GM18867 (cell line): ENCODE measurements around the gene ANXA8.
"Not testable (repeated sequence)": the region's sequence is repeated elsewhere in the genome, so short reads cannot be mapped to it uniquely, and the experiment has no call there.

ENCODE experiments used
- ATAC-seq: cut with Tn5 transposase; IDR thresholded peaks from one replicate; pipeline ENCODE4 v1.9.1; 2021; ENCODE audit warnings: mild to moderate bottlenecking, moderate library complexity; ENCODE audit not compliant: unreplicated experiment

Gene ANXA8

DNA sequence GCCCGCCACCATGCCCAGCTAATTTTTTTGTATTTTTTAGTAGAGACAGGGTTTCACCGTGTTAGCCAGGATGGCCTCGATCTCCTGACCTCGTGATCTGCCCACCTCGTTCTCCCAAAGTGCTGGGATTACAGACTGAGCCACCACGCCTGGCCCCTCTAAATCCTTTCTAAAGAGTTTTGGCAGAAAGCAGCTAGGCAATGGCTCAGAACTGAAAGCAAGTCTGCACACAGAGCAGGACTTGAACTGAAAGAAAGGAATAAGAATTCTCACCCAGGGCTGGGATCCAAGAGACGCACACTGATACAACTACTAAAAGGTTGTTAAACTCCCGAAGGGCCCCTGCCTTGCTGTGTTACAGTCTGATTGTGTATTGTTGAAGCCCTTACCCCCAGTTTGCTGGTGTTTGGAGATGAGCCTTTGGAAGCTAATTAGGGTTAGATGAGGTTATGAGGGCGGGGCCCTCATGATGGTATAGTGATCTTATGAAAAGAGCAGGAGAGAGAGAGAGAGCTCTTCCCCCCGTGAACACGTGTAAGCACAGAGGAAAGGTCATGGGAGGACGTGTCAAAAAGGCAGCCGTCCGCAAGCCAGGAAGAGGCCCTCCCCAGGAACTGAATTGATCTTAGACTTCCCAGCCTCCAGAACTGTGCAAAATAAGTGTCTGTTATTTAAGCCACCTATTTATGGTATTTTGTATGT, 18.5 kb downstream of the ANXA8 start:
- ATAC-seq = not testable (repeated sequence)

DNA sequence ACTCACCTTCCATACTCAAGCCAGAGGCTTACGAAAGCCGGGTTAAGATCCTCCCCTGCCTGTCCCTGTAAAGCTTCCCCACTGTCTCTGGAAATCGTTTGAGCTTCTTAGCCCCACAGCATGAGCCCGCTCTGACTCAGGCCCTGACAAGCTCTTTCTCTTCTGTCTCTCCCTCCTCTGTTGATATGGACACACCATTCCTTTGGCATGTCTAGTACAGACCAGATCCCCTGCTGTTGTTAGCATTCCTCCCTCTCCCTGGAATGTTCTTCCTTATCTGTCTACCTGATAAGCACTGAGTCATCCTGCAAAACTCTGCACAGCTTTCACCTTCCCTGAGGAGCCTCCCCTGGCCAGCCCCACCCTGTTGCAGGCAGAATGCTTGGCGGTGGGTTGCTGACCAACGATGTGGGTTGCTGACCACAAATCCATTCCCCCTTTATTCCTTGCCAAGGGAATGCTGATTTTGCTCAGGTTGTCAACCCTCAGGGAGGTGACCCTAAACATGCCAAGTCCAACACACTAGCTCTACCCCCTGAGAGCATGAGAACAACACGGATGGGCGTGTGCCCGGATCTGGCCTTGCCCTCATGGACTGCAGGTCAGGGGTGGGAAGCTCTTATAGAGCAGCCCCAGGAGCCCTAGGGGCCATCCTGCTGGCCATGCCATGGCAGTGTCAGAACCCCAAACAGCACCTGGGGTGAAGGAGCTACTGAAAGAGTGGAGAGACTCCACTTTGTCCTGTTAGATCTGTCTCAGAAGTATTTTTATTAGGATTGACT, 21.1 kb downstream of the ANXA8 start:
- ATAC-seq = not testable (repeated sequence)

DNA sequence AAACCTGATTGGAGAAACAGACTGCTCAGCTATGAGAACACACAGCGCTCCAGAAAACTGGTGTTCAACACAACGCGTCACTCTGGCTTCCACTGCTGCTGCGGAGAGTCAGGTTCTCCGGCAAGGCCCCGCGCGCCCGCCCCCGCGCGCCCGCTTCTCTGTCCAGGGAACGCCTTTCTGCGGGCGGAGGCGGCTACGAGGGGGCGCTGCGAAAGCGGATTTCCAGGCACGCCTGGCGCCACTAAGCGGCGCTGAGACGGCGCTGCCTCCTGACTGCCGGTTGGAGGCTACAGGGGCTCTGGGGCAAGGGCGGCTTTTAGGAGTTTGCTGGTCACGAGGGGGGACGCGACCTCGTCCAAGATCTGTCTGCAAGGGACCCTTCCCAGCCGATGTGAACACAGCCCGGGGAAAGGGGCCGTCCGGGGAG, 22.6 kb downstream of the ANXA8 start:
- ATAC-seq = peak; percentile 71

DNA sequence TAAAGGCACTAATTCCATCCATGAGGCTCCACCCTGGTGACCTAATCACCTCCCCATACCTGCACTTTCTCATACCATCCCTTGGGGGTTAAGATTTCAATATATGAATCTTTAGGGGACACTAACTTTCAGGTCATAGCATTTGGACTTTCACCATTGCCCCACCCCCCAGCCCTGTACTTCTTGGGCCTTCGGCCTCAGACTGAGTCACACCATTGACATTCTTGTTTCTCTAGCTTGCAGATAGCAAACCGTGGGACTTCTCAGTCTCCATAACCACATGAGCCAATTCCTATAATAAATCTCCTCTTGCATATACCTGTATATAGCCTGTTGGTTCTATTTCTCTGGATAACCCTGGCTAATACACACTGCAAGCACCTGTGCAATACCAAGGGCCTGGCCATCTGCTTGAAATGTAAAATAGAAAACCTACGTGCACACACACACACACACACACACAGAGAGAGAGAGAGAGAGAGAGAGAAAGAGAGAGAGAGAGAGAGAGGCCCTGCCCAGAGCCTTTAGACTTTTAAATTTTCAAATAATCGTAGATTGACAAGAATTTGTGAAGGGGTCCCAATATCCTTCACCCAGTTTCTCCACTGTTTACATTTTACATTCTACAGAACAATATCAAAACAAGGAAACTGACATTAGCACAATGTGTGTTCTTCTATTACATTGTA, 25.3 kb downstream of the ANXA8 start:
- ATAC-seq = no peak

DNA sequence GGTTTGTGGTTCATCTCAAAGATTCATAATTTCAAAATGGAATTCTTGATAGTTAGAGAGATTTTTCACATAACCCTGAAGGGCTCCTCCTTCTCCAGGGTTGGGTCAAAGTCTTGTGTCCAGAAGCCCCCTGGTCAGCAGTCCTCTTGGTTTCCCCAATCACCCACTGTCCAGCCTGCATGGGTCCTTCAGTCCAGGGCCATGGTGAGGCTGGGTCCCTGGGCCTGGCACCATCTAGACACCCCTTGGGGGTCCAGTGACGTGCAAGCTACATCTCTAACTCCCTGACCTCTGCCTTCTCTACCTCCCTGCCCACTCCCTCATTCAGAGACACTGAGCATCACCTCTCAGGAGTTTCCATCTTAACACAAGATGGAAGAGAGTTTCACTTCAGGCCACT, 26.1 kb downstream of the ANXA8 start:
- no peak for ATAC-seq

DNA sequence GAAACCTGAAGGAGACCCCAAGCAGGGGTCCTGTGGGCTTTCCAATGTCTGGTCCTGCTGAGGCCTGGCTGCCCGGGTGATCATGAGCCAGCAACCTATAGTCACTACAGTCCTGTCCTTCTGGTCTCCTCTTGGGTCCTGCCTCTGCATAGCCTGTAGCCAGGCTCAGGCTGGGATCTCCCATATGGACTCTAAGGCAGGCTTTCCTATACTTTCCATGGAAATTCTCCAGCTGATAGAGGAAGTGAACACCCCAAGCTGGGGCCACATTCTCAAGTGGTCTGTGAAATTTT, 26.4 kb downstream of the ANXA8 start:
- no peak for ATAC-seq

DNA sequence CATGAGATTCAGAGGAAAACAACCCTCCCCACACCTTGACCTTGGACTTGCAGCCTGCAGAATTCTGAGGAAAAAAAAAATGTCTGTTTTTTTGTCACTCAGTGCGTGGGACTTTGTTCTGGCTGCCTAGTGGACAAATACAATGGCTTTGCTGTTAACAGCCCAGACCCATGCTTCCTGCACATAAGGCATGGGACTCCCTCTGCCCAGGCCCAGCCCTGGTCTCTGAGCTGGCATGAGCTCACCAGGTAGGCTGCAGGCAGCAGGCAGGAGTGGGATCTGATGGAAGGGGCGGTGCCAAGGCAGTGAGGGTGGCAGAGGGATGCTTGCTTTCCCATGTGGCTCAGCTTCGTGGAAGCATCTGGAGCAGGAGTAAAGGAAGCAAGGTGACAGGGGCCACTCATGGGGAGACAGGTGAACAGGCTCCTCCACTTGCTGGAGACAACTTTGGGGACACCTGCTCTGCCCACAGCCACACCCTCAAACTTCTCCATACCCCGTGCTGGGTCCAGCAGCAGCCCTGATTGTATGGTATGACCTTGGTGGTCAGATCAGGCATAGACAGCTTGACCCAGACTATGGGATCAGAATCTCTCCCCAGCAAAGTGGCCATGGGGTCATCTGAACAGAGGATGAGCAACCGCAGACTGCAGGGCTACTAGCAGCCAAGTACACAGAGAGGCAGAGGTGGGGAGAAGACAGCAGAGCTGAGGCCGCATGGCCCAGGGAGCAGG, 27.0 kb downstream of the ANXA8 start:
- no peak for ATAC-seq

DNA sequence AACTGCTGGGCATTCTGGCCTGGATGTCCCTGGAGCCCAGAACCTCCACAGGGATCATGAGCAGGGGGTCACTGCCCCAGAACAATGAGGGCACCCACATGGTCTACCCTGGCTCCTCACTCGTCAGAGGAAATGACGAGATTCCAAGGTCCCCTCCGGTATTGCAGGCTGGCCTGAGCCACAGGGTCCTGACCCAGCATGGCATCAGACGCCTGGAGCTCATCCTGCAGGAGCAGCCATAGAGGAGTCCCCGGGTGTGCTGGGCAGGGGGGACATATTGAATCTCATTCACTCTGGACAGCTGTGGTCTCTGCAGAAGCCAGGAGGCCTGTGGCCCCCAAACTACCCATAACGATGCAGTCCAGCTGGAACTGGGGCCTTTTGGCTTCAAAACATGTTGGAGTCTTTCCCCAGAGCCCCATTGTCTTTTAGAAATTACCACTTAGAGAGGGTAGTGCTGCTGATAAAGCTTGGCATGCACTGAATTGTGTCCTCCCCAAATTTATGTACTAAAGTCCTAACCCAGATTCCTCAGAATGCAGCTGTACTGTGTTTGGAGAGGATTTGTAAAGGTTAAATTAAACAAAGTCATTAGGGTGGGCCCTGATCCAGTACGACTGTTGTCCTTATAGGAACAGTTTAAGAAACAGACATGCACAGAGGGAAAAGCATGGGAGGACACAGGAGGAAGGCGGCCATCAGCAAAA, 27.7 kb downstream of the ANXA8 start:
- ATAC-seq = no peak

DNA sequence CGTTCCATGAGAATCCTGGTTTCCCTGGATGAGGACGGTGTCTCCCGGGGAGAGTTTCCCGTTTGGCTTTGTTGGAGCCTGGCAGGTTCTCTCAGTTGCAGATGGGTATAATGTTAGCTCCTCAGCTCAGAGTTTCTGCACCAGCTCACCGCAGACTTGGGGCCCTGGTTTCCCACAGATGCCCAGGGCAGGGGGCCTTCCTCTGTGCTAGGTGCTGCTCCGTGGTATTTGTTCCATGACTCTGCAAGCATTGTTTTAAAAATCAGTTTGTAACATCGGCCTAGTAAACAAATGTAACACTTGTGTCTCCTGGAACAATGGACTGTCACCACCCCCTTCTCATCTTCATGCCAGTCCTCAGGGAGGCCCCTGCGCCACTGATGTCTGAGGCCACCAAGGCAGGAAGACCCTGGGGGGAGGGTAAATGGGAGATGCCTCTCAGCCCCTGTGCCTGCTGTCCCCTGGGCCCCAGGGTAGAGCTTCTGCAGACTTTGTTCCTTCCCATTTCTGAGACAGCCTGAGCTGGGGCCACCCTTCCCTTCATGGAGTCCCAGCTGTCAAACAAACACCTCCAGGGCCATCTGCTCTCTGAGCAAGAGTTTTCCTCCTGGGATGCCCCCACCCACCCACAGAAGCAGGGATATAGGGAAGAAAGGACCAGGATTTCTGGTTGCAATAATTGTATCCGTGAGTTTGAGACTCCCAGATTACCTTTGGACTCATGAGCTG, 28.4 kb downstream of the ANXA8 start:
- ATAC-seq = not testable (repeated sequence)

DNA sequence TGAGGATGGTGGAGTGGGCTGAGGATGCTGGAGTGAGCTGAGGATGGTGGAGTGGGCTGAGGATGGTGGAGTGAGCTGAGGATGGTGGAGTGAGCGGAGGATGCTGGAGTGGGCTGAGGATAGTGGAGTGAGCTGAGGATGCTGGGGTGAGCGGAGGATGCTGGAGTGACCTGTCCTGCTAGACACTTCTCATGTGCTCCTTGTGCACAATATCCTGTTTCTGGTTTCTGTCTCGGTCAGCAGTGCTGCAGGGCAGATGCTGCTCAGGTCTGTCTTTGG, 29.2 kb downstream of the ANXA8 start:
- ATAC-seq = no peak

DNA sequence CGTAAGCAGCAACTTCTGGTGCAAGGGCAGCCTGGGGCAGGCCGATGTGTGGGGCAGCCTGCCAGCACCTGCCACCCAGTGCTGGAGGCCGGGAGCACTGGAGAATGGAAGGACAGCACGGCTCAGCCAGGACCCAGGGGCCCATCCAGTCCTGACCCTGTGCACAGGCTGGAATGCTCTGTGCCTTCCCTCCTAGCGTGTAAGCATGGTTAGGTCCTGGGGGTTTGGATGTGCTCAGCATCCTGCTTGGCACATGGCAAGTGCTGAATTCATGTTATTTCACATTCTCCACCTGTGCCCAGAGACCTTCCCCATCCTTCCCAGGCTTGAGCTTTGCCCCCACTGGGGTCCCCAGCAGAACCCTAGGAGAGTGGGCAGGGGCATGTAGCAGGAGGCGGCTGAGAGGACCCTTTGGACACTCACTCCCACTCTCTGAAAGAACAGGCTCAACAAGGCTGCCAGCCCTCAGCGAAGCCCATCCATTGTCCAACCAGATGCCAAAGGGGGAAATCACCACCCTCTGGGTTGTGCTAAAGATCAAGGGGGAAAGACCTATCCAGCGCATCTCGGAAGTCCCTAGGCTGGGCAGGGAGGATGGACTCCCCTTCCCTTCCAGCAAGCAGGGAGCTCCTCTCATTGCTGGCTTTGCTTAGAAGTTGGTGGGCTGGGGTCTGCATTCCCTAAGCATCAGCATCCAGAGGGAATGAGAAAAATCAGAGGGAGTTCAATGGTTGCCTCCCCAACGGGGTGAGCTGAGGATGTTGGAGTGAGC, 29.7 kb downstream of the ANXA8 start:
- no peak for ATAC-seq

DNA sequence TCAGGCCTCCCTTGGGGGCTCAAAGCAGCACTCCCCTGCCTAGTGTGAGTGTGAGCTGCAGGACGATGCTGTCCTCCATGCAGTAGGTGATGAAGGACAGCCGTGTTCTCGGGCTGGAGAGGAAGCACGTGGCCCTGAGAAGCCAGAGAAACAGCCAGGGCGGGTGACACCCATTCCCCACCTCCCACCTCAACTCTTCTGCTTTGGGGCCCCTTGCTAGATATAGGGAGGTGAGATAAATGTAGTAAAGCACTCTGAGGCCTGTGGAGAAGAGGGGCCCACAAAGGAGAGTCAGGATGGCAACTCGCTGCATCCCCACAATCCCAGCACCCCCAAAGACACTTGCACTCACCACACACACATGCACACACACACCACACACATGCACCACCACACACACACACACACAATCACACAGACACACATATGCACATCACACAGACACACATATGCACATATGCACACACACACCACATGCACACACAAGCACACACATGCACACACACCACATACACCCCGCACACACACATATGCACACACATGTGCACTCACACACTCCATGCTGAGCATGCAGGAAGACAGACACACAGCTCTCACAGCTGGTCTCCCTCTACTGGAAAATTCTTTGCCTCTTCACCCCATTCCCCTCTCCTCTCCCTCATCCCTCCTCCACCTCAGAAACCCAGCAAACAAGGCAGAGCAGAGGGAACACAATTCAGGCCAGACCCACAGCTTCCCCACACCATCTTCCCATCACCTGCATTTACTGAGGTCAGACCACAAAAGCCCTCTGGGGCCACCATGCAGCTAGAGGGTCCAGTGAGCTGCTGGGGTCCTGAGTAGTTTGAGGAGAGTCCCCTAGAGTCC, 30.5 kb downstream of the ANXA8 start:
- no peak for ATAC-seq

DNA sequence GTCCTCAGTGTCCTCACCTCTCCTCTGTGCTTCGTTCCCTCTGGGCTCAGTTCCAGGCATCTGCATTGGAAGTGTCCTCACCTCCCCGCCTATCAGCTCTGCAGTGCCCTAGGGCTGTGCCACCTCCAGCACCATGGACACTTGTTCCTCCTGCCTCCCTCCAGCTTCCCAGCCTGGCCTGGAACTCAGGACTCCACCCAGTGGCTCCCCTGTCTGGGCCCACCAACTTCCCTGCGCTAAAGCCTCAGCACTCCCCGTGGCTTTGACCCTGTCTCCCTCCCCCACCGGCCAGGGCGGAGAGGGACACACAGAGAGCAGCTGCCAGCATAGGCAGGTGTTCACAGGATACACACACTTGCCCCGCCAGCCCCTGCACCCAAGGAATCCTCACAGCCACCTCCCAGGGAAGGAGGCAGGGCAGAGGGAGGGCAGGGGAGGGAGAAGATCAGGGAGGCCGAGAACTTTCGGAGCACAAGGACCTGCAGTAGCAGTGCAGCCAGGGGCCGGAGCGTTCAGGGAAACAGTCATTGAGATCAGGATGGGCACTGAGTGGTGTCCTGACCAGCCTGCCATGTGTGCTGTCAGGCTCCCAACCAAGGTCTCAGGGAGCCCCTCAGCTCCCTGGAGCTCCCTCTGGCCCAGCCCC, 31.3 kb downstream of the ANXA8 start:
- no peak for ATAC-seq

DNA sequence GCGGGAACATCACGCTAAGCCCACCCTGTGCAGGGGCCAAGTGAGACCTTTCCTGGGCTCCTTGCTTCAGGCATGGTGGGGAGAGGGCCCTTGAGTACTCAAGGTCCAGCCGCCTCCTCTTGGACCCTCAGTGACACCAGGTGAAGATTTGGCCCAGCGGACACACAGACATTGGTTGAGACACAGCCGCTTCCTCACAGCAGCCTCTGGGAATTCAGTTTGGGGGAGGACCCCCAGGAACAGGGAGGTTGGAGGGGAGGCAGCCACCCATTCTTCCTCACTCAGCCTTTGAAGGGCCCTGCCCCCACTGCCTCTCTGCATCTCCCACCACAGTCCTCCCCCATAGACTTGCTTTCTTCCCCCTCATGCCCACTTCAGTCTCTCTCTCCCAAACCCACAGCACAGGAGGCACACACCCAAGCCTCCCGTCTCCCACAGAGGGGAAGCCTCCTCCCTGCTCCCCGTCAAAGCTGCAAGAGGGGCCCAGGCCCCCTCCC, 31.9 kb downstream of the ANXA8 start:
- ATAC-seq = no peak

DNA sequence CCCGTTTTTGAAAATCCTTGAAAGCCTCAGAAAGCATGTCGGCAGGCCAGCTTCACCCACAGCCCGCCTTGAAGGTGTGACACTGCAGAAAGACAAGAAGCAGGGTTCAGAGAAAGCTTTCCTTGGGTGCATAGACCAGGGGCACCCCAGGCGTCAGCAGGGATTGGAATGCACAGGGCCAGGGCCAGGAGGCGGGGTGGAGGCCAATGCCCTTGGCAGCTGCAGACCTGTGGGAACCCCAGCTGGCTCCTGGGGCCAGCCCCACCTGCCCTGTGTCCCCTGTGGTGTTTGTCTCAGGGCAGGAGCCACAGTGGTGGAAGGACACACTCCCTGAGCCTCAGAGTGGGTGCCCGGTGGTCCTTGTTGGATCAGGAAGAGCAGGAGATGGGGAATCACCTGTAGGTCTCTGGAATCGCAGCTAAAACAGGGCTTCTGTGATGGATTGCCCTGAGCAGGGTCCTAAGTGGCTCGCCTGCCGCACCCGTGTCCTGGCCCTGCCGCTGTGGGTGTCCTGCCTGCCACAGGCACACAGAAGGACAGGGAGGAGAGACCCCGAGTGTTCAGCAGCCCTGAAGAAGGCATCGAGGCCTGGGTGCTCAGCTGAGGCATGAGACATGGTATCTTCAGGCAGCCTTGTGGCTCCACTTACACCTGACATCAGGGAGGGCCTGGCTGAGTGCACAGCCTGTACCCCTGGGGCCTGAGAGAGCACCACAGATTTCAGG, 32.5 kb downstream of the ANXA8 start:
- no peak for ATAC-seq

DNA sequence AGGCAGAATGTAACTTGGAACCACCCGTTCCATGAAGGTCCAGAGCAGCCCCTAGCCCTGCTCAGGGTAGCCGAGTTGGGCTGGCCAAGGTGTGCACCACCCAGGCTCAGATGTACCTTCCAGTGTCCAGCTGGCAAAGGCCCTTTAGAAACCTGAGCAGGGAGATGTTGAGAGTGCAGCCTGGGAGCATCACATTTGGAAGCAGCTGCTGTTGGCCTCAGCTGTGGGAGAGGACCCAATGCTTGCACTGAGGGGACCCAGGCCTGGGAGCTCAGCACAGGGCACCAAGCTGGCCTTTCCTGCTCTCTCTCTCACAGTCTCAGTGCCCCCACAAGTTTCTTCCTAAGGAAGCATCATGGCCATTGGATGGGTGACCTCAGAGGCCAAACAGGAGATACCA, 33.5 kb downstream of the ANXA8 start:
- ATAC-seq = no peak

DNA sequence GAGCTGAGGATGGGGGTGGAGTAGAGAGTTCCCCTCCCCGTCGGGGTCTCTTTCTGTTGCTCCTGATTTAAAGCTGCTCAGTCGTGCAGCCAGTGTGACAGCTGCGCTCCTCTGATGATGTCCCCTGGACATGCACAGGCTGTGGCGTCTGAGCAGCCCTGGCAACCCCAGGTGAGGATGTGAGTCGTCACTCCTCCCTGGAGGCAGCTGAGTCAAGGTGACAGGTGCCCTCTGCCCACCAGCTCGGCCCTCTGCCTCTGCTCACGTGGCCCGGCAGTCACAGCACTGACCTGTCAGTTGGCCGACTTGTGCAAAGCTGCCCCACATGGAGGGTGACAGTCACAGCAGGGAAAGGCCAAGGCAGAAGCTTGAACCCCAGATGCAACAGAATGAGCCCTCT, 33.9 kb downstream of the ANXA8 start:
- no peak for ATAC-seq
